PFSK-1 (cell line): Measurements from ENCODE around the gene NINJ2.

ENCODE experiments used
- POLR2AphosphoS5 ChIP-seq: IDR thresholded peaks from 2 replicates; pipeline ENCODE4 v1.6.1; 2012; ENCODE audit warnings: low read depth, mild to moderate bottlenecking, control low read depth, low read length, moderate library complexity
- REST ChIP-seq, 2 experiments: IDR thresholded peaks; 2 replicates each; pipeline versions ENCODE4 v1.6.1 to v1.8.0; 2011 to 2012; ENCODE audit warnings: low read depth in 2 of 2, low read length in 2 of 2, control low read depth in 1 of 2, inconsistent platforms in 1 of 2, mild to moderate bottlenecking in 1 of 2, moderate library complexity in 1 of 2; ENCODE audit not compliant: insufficient read depth in 1 of 2
- TAF1 ChIP-seq: IDR thresholded peaks from 2 replicates; pipeline ENCODE4 v1.6.1; 2012; ENCODE audit warnings: low read length, control low read depth, borderline replicate concordance; ENCODE audit not compliant: insufficient read depth

- TF ChIP-seq TAF1 = no peak
- no peak for TF ChIP-seq POLR2AphosphoS5
- no peak for TF ChIP-seq REST (IDR thresholded peaks at IDR 0.05; ENCODE audit: insufficient read depth in 1 of 2, low read depth in 2 of 2, low read length in 2 of 2)
Observed at GRCh38 chr12:541676-542324, 121.4 kb downstream of the NINJ2 start.
